Spleen (tissue), 7 donors: ENCODE data around the gene SYNJ1.

Source experiments
- CTCF ChIP-seq, 11 experiments: fragments of 200-600 bp in 7 of 11; fragments of 450-650 bp in 4 of 11; sonication (generic) in 4 of 11; IDR thresholded peaks in 8 of 11; conservative IDR thresholded peaks in 3 of 11; 1 replicate in 7 of 11; 2 replicates in 4 of 11; pipeline versions ENCODE4 v1.4.0 to v1.8.0; 2016 to 2021; ENCODE audit warnings: antibody characterized with exemption in 11 of 11, inconsistent platforms in 4 of 11, mild to moderate bottlenecking in 1 of 11
- POLR2AphosphoS5 ChIP-seq, 3 donors: sonication (generic); formaldehyde crosslinking; IDR thresholded peaks; one replicate each; pipeline ENCODE4 v1.5.1; 2017; ENCODE audit warnings: antibody characterized with exemption in 3 of 3
- donor health status: DM: no; HTN: no; CAD: no; lungs with moderate emphysema.
- donor health status: DM: no; HTN: no; CAD: no.
- donor health status: DM: no; HTN: no; CAD: no.

DNA sequence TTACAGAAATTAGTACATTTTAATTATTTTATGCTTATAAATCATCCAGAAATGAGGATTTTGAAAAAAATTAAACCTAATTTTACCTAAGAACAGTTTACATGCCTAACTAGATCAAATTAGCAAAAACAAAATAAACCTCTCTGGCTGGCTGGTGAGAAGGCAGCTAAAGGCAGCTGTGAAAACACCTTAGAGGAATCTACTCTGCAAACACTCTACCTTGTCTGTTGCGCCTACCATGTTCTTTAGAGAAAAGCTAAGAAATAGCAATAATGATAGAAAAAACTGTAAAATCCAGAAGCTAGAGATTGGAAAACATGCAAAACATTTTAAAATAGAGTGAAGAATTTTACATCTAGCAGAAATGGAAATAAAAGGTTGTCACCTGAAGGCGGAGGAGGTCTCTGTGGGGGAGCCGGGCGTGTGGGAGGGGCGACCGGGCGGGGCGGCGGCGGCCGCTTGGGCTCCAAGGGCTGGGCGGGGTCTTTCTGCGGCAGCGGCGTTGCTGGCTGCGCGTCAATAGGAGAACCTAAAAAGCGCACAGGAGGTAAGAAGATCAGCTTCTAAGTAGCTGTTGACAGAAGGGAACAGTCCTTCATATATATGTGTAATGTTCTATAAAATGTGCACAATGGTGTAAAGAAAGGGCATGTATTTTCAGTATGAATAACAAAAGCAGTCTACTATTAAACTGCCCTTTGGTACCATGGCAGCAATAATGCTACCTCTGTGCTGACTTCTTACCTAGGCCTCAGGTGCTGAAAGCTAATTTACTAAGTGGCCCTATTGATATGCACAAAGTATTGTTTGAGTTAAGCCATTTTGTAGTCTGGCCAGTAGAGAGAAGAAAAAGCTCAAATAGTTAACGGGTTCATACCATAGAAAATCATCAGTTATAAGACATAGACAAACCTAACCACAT is 82.3 kb downstream of the SYNJ1 start:
- TF ChIP-seq CTCF (IDR thresholded peaks at IDR 0.05 in 8 of 11, conservative IDR thresholded peaks at IDR 0.05 in 3 of 11), result no peak
- no peak for TF ChIP-seq POLR2AphosphoS5 (IDR thresholded peaks at IDR 0.05)
